Stimulated activated CD8-positive, alpha-beta memory T cell treated with anti-CD3 and anti-CD28 coated beads, Interleukin-2, amount 100 ng/mL, for 48 hours (primary cell): Measurements from ENCODE around the gene TTC39A.
"Not testable (repeated sequence)": the region's sequence is repeated elsewhere in the genome, so short reads cannot be mapped to it uniquely, and the experiment has no call there.

ENCODE experiments used
- DNase-seq, 2 donors: peaks; one replicate each; pipeline ENCODE4 v3.0.0-alpha.2; 2020; ENCODE audit warnings: low read depth in 2 of 2

Gene TTC39A

DNA sequence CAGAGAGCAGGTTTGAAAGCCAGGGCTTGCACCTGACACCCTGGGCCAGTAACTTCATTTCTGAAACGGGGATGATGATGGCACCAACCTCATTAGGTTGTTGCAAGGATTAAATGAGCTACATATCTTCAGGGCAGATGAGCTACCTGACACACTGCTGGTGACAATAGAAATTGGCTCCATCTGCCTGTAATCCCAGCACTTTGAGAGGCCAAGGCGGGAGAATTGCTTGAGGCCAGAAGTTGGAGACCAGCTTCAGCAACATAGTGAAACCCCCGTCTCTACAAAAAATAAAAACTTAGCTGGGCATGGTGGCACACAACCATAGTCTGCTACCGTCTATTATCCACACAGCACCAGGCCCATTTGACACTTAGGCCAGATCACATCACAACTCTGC lies 6.3 kb upstream of the TTC39A start:
- DNase-seq = no peak

DNA sequence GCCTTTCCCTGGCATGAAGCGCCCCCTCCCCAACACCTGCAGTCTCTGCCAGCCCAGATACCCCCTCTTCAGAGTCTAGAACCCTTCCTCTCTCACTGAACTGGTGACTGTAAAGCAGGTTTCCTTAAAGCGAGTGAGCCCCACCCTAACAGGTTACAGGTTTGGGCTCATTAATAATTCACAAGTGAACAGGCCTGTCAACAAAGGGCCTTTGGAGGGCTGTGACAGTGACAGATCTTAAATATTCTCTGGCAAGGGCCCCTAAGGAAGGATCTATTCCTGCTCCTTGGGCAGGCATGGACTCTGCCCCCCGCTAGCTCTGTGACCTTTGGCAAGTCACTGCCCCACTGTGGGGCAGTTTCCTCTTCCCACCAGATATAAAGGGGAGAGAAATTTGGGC lies 5.6 kb upstream of the TTC39A start:
- no peak for DNase-seq

DNA sequence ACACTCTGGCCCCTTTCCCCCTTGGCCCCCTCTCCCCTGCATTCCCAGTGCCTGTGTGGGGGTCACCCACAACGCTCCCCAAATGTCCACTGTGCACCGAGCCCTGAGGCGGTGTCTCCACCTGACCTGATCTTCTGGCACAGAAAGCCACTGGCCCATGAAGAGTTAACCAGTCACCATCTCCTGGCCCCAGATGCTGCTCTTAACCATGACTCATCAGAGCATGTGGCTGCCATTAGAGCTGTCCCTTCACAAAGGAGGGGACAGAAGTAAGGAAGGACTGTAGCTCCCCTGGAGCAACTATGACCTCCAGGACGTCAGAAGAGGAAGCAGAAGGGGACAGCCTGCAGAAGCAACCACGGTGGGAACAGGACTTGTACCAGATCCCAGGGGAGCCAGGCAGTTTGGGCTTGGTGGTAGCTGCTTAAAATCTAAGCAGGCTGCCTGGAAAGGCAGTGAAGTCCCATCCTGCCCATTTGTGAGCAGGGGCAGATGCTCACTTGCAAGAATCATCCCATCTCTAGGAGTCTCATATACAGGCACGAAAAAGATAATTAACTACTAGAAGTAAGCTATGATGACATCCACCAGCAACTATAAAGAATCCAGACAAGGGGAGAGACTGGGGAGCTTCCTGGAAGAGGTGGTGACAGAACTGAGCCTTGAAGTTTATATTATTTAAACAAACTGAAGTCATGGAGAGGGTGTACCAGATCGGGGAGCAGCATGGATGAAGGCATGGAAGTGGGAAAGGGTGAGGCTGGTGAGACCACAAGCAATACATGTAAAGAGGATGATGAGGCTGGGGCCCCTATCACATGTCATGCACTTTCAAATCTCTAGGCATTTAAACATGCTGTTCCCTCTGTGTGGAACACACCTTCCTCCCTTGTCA lies 1.1 kb upstream of the TTC39A start:
- no peak for DNase-seq

DNA sequence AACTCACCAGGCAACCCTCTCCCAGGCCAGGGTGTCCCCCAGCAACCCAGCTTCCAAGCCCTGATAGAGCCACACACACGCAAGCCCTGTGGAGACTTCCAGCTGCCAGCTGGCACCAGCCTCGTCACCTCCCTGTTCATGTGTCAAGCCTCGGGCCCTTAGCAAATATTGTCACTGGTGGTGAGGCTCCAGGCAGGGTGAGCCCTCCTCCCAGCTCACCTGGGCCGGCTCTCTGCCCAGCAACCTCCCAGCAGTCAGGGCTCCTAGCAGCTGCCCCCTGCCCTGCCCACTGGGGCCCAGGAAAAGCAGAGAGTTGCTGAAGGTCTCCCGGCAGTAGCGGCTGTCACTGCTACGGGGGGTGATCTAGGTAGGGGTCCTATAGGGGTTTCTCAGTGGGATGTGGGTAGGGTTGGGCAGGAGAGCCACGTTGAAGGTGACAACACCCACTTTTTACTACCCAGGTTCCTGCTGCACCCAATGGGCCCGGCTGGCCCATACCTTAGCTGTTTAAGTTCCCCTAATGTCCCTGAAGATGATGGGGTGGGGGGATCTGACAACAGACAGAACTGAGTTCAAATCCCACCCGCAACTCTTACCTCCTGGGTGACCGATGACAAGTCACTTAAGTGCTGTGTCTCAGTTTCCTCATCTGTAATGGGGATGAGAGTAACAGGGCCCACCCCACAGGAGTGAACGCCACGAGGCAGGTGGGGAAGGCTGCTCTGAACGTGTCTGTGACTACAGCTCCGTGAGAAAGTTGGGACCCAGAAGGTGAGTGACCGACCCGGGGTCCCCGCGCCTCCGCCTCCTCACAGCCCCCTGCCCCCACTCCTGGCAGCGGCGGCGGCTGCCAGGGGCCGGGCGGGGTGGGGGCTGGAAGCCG lies 678 bp downstream of the TTC39A start:
- DNase-seq = no peak

DNA sequence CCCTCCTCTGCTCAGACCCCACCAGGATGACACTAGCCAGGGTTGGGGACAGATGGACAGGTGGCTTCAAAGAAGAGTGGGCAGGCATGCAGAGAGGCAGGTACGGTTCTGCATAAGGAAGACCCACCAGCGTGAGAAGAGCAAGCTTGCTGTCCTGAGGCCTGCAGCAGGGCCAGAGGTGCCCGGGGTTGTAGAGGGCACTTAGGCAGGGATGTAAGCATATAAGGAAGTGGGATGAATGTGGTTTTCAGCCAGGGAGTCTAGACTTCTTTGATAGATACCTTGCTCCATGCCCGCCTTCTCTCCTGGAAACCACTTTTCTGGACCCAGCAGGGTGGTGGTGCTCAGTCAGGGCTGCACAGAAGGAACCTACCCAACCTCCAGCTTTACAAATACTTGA lies 1.4 kb downstream of the TTC39A start:
- no peak for DNase-seq

DNA sequence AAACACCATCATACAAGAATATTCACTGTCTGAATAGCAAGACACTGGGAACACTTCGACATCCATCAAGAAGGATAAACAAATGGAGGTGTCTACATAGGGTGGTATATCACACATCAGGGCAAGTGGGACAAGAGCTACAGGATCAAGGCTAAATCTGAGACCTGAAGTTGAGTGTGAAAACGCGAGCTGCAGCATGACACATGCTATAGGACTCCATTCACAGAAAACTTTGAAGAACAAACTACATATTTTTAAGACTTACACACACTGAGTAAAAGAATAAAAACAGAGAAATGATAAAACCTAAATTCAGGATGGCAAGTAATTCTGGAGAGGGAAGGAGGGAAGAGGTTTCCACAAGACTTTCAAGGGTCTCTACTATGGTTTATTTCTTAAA lies 2.1 kb downstream of the TTC39A start:
- no peak for DNase-seq

DNA sequence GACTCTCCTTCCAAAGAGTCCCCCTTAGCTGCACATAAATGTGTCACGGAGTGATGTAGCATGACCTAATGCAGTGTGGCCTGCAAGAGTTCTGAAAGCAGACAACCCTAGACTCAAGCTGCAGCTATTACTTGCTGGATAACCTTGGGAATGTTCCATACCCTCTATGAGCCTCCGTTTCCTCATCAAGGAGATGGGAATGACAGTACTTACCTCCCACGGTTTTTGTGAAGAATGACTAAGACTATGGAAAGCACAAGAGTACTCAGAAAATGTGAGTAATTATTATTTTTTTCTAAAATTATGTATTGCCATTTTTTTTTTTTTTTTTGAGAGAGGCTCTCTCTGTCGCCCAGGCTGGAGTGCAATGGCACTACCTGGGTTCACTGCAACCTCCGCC lies 3.0 kb downstream of the TTC39A start:
- no peak for DNase-seq

DNA sequence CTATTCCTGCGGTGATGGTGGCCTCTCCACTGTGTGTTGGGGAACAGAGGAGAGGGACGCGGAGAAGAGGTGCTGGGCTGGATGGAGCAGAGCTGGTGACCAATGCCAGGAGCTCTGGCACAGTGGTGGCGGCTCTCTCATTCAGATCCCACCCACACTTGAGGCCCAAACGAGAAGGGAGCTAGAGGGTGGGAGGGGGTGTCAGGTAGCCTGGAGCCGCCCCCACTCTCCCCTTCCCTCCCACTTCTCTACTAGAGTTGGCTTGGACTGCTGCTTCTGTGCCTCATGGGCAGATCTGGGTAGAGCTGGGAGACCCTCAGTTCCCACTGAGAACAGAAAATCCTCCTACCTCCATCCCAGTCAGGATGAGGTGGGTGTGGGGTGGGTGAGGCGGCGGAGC lies 3.5 kb downstream of the TTC39A start:
- DNase-seq = no peak

DNA sequence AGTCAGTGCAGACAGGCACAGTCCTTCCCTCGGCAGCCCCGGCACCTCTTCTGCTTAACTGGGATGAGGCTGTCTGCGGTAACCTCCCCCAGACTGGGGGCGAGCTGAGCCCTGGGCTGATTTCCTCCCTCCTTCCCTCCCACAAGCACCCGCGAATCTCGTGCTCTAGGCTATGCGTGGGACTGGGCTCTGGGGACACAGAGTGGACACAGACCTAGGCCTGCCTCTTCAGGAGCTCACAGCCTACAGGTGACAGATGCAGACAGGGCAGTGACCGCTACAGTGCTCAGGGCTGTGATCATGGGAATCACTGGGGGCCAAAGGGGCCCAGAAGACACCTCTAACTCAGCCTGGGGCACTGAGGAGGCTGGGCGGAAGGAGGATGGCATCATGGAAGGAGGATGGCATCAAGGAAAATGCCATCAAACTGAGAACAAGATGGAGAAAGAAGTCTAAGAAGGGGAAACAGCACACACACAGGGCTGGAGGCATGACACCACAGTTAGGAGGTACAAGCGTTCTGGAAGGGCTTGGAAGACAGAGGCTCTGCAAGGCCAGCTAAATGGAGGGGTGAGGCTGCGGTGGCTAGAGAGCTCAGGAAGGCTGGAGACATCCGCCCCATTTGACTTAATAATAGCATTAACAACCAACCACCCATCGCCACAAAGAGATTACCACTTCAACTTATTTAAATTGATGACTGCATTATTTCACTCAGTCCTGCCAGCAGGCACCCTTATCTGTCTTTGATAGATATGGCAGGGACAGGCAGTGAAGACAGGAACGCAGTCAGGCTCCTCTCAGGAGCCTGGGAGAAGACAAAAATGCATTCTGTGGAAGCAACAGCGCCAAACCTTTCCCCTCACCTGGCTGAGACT lies 4.2 kb downstream of the TTC39A start:
- DNase-seq = no peak

DNA sequence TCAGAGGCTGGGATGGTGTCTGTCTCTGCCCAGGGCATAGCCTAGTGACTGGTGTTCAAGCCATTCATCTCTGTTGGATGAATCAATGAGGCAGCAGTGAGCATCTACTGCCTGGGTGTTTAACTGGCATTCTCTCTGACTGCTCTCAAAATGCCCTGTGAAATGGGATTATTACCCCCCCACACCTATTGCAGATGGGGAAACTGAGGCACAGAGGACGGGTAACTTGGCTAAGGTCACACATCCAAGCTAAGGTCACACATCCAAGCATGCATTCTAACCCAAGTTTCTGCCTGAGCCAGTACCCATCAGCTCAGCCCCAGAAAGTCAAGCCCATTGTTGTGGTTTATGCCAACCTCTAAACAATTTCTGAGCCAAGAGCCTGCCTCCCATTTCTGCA lies 5.0 kb downstream of the TTC39A start:
- no peak for DNase-seq

DNA sequence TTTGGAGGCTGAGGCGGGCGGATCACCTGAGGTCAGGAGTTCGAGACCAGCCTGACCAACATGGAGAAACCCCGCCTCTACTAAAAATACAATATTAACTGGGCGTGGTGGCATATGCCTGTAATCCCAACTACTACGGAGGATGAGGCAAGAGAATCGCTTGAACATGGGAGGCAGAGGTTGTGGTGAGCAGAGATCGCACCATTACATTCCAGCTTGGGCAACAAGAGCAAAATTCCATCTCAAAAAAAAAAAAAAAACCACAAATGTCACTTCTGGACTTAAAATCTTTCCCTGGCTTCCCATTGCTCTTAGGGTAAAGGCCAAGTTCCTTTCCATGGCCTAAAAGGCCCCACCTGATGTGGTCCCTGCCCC lies 5.4 kb downstream of the TTC39A start:
- DNase-seq = not testable (repeated sequence)

DNA sequence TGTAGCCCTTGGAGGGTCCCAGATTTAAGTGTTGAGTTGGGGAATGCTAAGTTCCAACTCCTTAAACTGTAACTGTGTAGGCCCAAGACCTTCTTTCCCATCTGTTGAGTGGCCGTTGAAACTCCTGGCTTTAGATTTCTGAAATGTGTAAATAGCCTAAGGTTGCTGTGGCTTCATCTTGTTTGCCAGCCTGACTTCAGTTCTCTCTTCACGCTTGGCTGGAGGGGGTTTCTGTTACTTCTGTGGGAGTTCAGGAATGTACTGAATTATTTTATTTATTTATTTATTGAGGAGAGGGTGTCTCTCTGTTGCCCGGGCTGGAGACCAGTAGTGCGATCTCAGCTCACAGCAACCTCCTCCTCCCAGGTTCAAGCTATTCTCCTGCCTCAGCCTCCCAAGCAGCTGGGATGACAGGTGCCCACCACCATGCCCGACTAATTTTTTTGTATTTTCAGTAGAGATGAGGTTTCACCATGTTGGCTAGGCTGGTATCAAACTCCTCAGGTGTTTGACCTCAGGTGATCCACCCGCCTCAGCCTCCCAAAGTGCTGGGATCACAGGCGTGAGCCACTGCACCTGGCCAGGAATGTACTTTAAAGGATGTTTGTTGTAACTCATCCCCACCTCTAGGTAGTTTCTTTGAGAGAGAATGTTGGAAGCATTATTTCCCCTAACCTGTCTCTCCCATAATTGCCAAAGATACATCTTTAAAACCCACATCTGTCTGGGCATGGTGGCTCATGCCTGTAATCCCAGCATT lies 5.9 kb downstream of the TTC39A start:
- no peak for DNase-seq

DNA sequence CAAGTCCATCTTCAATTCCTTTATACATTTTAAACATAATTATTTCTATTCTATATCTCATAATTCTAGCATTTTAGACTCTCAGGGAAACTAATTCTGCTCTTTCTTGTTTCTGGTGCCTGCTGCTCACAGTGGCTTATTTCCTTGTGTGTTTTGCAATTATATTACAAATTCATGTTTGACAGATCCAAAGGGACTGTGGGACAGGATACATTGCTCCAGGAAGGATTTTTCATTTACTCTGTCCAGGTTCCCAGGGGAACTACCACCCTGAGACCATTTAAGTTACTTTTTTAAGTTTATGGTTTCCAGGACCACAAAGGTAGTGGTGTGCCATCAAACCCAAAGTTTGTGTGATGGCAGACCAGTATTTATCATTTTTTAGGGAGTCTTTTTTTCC lies 6.6 kb downstream of the TTC39A start:
- no peak for DNase-seq

DNA sequence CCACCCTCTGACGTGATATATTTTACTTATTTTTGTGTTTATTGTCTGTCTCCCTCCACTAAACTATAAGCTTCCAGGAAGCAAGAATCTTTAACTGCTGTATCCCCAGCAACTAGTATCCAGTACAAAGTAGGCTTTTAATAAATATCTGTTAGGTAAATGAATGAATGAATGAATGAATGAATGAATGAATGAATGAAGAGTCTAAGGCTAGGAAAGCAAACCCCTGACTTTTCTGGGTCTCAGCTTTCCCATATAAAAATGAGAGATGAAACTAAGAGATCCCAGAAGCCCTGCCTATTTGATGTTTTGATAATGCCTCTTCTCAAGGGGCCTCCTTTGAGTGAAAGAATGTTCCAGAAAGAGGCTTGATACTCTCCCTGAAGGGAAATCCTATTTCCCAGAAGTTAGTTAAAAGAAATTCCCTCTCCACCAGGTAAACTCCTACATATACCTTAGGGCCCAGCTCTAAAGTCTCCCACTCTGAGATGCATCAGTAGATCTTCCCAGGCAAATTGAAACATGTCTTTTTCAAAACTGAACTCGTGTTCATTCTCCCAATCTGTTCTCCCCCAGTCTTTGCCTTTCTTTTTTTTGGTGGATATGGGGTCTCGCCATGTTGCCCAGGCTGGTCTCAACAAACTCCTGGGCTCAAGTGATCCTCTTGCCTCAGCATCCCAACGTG lies 7.8 kb downstream of the TTC39A start:
- no peak for DNase-seq

DNA sequence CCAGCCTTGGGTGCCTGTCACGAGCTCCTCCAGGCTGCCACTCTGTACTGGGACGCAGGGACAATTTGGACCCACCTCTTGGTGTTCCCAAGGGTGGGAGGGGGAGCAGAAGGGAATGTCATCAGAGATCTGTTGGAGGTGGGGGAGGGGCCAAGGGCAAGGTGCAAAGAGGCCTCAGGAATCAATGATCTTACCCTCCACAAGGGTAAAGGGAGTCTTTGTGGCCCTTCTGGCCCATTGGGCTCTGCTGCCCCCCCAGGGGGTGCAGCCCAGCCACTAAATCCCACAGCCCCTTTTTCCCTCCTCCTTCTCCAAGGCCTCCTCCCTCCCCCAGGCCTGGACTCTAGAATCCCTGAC lies 8.5 kb downstream of the TTC39A start:
- no peak for DNase-seq

DNA sequence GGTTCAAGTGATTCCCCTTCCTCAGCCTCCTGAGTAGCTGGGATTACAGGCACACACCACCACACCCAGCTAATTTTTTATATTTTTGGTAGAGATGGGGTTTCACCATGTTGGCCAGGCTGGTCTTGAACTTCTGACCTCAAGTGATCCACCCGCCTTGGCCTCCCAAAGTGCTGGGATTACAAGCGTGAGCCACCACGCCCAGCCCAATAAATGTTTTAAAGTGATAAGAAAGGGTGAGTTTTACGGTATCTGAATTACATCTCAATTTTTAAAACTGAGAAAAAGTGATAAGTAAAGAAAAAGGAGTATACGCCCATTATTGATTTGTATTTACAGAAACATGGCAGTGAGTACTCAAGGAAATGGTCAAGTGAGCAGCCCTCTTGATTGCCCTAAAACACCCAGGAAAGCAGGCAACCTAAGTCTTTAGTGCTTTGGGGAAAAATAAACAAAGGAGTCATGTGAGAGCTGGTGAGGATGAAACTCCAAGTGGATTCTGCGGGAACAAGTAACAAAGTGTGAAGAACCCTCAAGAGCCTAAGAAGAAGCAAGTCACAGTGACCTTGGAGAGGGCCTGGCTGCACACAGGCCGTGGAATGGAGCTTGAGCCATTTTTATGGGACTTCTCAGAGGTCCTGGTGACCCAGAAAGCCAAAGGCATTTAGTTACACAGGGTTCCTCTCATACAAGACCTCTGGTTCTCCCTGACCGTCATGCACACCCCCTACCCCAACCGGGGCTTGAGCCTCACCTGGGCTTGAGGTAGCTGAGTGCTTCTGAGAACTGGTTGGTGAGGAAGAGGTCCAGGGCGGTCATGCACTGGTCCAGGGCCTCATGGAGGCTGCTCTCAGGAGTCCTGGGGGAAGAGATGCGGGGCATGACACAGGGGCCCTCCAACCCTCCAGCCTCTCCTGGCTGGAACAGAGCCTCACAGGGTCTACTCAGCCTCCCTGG lies 9.1 kb downstream of the TTC39A start:
- no peak for DNase-seq

DNA sequence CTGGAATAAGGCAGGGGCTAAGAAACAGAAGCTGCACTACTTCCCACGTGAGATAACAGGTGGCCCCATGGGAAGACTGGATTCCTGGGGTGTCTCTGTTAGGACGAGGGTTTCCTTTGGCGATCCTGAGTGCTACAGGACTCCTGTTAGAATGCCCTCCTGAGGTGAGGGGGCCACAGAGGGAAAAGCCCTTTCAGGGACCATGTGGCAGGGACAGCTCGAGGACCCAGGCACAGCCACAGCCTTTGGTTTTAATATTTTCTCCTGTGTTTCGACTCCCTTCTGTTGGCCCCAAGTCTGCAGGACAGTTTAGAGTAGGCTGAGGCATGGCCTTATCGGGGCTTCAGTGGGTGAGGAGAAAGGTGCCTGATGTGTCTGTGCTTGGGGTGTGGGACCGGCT lies 12.6 kb downstream of the TTC39A start:
- no peak for DNase-seq

DNA sequence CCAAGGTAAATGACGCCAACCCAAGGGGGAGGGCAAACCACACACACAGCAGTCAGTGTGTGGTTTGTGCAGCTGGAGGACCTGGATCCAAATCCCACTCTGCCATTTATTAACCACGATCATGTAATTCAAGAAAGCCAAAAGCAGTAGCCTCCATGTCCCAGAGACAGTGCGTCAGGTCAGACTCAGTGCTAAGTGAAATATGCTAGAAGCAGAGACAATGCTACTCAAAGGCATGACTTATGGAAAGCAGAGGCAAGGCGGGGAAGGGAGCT lies 13.6 kb downstream of the TTC39A start:
- no peak for DNase-seq

DNA sequence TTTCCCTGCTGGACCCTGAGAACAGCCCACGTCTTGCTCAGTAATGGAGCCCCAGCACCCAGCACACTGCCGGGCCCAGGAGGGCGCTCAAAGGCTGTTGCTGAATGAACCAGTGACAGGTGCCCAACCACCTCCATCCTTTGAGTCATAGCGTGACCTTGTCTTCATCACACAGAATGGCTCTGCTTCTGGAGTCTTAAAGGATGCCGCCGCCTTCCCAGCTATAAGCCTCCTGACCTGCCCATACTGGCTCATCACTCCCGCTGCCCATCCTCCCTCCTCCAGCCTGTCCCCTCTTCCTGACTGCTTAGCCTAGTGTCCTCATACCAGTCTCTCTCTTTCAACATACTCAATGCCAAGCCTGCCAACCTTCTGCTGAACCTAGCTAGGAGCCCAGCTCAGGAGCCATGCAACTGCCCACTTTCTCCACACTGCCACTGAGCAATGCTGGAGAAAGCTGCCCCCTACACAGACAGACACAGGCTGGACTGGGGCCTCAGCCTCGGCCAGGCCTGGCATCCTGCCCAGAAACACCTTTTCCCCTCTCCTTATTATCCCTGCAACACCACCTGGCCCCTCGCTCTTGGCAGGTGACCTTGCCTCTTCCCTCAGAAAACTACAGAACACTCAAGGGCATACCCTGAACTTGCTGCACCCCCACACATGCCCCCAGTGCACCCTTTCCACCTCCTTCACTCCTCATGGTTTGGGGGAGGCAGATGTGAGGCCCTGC lies 14.1 kb downstream of the TTC39A start:
- DNase-seq = no peak
